GM21529 (cell line): Measurements from ENCODE around the gene DMAC2L.
"Not testable (repeated sequence)": the region's sequence is repeated elsewhere in the genome, so short reads cannot be mapped to it uniquely, and the experiment has no call there.

Source experiments
- ATAC-seq: cut with Tn5 transposase; IDR thresholded peaks from one replicate; pipeline ENCODE4 v1.9.1; 2021; ENCODE audit not compliant: unreplicated experiment

DMAC2L gene, protein sequence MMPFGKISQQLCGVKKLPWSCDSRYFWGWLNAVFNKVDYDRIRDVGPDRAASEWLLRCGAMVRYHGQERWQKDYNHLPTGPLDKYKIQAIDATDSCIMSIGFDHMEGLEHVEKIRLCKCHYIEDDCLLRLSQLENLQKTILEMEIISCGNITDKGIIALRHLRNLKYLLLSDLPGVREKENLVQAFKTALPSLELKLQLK

DNA sequence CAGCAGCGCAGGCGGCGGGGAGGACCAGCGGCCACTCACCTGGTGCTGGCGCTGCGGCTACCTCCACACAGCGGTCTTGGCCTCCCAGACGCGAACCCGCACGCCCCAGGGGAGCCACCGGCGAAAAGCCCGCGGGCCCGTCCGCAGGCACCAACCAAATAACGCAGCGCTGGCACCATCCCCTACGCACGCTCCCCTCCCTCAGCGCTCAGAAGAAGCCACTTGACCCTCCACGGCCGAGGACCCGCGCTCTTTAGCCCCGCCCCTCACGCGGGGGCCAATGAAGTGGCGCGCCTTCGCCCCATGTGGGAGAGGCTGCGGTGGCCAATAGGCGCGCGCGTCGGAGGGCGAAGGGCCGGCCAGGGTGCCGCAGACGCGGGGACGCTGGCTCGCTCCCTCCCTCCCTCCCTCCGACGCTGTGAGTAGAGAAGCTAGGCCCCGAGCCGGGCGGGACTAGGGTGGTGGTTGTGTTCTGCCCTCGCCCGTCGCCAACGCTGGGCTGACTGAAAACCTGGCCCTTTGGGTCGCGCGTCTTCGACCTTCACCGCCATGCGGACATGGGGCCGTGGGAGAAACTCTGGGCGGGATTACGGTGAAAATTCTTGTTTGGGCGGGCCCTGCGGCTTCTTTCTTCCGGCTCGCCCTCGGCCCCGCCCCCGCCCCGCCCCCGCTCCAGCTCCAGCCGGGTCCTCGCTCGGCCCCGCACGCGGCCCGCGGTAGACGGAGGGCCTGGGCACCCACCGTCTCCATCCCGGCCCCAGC, at the start of gene DMAC2L, which contains the start of gene L2HGDH:
DMAC2L (plus strand) TSS at position 353 of the 762 bp plus-strand sequence. CDS start 9,164 bp downstream, outside the sequence.
L2HGDH (minus strand) TSS at position 258 of the 762 bp plus-strand sequence; CDS start at position 179, 79 bp downstream.
- peak; percentile 91 for ATAC-seq

DNA sequence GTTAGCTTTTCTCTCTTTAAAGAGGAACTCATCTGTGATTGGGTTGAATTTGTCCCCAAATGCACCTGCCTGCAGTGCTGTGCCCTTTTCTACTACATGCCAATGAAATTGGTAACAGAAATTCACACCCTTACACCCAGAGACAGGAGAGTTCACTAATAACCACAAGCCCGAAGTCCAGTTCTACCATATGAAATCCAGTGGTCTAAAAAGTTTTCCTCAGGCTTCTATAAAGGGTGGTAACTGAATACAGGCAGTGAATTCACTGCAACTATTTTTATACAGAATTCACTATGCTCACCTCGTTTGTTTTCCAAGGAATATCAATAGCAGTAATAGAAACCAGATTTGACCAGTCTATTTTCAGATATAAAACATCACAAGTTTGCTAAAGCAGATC, 49.3 kb upstream of the DMAC2L start:
- no peak for ATAC-seq

DNA sequence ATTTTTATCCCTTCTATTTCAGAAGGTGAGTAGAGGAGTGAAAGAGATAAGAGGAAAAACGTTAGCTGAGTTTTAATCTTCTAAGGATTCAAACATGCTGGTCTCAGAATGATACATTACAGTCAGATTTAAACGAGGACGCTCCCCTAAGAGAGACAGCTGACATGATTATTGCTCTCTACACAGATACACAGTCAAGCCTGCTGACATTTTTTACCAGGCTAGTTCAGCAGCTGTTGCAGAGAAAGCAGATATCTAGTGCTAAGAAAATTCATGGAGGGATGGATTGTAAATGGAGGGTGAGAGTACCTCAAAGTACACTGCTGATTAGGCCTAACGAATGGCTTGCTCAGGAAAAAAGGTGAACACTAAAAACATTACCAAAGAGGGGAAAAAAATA, 48.8 kb upstream of the DMAC2L start:
- no peak for ATAC-seq

DNA sequence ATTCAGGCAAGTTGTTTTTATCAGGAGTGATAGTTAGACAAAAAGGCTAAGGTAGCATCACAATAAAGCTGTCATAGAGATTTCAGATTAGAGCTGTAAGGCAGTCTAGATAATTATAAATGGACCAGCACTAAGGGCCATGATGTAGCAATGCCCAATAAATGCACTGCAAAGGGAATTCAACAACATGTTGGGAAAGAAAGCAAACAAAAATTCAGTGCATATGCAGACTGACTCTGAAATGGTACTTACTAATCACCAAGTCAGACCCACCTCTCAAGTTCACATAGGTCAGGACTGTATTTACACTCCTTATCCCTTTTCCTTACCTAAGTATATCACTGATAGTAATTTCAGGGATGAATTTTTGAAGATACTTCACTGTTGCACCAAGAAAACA, 47.1 kb upstream of the DMAC2L start:
- no peak for ATAC-seq

DNA sequence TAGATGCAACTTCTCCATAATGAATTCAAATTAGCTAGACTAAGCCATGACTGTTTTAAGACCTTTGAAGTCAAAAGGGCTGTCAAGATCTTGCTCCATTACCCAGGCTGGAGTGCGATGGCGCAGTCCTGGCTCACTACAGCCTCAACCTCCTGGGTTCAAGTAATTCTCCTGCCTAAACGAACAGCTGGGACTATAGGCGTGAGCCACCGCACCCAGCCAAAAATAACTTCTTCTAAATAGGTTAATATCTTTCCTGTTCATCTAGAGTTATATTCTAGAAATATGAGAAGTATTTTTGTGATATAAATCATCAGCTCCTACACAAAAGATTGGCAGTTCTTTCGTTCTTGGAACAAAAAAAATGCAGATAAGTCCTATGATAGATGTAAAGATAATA, 41.2 kb upstream of the DMAC2L start:
- ATAC-seq, result no peak

DNA sequence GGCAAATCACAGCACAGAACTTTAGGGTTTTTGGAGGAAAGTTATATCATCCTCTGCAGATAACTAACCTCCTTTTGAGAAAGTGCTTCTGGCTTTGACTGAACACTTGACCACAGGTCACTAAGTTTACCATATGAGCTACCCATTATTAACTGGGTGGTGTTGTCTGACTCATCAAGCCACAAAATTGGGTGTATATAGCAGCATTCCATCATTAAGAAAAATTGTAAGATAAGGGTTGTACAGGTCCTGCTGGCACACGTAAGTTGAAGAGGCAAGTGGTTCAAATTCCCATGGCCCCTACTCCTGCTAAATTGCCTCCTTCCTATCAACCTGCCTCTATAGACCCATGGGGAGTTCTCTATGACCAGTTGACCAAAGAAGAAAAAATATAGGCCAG, 39.6 kb upstream of the DMAC2L start:
- no peak for ATAC-seq

DNA sequence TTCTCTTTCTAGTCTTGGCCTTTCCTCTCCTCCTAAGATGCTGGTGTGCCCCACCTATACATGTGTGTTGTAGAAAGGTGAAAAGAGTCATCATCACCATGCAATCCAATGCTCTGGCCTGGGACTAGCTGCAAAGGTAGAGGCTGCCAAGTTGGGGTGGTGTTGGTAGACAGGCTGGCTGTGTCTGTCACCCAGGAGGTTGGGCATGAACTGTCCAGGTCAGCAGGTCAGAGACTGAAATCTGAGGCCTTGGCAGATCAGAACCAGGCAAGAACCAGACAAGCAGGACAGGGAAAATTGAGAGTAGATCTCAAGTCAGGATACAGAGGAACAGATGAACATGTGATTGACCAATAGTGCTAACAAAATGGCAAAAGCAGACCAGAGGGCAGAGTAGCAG, 26.3 kb upstream of the DMAC2L start:
- no peak for ATAC-seq

DNA sequence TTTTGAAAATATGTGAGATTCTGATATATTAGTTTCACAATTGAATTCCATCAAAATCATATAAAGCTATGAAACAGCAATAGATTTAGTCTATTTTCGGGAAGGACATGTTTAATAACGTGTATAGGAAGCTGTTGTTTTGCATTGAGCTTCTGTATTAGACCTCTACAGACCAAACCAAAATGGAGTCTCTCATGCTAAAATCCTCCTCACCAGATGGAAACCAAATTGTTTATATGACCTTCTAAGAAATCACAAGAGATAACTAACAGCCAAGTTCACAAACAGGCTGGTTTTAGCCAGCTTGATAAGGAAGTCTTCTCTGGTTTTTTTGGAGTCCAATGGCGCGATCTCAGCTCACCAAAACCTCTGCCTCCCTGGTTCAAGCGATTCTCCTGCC, 24.0 kb upstream of the DMAC2L start:
- ATAC-seq, result no peak

DNA sequence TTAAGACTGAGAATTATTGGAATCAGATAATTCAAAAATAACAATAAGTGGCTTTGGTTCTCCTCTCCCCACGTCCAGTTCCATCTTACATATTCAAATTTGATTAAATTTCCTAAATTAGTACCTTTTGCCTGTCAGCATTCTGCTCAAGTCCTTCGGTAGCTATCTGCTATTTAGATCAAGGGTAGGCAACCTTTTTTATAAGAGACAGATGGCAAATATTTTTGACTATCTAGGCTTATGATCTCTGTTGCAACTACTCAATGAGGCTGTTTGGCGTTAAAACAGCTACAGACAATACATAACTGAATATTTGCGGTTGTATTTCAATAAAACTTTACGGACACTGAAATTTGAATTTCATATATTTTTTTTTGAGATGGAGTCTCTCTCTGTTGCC, 21.8 kb upstream of the DMAC2L start:
- ATAC-seq, result no peak

DNA sequence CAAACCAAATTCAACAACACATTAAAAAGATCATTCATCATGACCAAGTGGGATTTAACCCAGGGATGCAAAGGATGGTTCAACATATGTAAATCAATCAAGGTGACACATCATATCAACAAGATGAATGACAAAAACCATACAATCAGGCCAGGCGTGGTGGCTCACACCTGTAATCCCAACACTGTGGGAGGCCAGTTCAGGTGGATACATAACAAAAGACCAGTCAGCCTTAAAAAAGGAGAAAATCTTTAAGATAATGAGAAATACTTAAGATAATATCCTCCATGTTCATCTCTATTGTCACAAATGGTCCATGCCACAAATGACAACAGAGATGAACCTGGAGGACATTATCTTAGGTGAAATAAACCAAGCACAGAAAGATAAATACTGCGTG, 12.5 kb upstream of the DMAC2L start:
- ATAC-seq, result no peak

DNA sequence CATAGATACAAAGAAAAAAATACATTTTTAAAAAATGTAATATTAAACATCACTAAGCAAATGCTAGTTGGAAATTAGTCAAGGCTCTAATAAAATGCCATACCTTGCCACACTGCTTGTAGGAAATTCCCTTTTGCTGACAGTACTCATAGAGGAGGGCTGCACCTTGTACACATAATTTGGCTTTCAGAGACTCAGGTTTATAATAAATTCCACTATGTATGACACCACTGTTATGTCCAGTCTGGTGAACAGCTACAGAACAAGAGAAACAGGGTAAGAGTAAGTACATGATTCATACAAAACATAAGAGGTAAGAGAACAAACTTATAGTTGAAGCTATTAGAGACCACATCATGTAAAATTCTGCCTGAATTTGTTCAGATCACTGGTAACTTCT, 10.2 kb upstream of the DMAC2L start:
- ATAC-seq, result no peak

DNA sequence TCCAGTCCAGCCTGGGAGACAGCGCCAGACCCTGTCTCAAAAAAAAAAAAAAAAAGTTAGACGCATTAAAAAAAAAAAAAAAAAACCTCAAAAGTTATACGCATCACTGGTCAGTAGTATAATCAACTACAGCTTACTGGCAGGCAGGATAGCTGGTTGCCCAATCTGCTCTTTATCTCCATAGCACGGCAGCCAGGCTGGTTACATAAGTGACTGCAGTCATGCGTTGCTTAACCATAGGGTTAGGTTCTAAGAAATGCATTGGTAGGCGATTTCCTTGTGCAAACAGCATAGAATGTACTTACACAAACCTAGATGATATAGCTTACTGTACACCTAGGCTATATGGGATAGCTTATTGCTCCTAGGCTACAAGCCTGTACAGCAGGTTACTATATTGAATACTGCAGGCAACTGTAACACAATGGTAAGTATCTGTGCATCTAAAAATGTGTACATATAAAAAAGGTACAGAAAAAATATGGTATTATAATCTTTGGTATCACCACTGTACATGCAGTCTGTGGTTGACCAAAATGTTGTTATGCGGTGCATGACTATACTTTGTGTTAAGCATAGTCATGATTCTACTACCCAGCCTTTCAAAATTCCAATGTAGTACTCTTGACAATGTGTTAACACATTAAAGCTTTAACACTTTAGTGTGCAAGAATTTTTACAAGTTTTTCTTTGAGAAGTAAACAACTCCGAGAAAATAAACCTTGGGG, 8.2 kb upstream of the DMAC2L start:
- no peak for ATAC-seq

DNA sequence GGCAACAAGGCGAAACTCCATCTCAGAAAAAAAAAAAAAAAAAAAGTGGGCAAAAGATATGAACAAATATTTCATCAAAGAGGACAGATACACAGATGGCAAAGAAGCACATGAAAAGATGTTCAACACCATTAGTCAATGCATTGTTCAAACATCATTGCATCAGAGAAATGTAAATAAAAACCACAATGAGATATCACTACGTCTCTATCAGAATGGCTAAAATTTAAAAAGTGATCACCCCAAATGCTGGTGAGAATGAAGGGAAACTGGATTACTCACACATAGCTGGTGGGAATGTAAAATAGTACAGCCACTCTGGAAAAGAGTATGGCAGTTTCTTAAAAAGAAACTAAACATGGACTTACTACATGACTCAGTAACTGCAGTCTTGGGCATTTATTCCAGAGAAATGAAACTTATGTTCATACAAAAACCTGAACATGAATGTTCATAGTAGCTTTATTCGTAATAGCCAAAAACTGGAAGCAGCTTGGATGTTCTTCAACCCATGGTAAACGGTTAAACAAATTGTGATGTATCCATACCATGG, 3.7 kb upstream of the DMAC2L start:
- no peak for ATAC-seq

DNA sequence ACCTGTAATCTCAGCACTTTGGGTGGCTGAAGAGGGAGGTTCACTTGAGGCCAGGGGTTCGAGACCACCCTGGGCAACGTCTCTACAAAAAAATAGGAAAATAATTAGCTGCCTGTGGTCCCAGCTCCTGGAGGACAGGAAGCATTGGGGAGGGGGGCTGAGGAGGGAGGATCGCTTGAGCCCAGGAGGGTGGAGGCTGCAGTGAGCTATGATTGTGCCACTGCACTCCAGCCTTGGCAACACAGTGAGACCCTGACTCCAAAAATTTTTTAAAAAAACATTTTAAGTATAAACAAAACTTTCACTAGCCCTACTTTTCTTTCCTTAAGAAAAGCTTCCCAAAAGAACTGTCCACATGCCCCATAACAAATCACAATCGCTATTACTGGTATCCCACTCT, 1.7 kb upstream of the DMAC2L start:
- ATAC-seq, result no peak

DNA sequence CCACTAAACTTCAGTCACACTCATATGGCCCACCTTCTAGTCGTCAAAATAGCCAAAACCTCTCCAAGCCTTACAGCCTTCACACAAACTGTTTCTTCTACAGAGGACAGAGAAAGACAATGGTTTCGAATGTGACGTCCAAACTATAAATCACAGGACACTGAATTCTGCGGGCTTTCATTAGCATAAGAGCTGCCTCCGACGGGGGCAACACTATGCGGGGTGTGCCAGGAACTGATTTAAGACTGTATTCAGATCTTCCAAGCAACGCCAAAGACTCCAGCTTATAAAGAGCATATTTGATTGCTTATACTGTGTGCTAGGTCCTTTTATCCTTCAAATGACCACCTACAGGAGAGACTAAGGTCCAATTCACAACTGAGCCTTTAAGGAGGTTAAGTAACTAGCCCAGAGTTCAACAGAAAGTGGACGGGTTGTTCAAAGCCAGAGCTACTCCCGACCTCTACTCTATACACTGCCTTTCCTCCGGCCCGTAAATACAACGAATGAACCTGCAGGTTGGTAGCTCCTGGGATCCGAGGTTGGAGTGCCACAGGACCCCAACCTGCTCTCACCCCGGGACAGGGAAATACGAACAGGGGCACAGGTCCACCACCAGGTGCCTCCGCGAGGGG, 670 bp upstream of the DMAC2L start:
- ATAC-seq, result no peak

DNA sequence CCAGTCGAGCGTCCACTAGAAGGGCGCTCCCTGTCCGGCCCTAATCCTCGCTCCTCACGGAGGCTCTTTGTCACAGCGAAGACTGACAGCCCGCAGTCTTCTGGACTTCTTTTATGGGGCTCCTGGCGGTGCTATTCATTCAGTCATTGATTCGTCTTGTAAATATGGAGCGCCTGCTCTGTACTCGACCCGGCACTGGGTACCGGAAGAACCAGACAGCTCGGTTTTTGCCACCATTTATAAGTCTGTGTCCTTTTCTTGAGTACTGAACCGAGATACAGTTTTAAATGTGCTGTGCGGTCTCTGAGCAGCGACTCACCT, 570 bp downstream of the DMAC2L start:
- ATAC-seq, result peak; percentile 19

DNA sequence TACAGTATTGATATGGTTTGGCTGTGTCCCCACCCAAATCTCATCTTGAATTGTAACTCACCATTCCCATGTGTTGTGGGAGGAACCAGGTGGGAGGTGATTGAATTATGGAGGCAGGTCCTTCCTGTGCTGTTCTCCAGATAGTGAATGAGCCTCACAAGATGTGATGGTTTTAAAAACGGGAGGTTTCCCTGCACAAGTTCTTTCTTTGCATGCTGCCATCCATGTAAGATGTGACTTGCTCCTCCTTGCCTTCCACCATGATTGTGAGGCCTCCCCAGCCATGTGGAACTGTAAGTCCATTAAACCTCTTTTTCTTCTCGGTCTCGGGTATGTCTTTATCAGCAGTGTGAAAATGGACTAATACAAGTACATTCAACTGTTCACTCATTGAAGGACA, 2.0 kb downstream of the DMAC2L start:
- ATAC-seq, result not testable (repeated sequence)

DNA sequence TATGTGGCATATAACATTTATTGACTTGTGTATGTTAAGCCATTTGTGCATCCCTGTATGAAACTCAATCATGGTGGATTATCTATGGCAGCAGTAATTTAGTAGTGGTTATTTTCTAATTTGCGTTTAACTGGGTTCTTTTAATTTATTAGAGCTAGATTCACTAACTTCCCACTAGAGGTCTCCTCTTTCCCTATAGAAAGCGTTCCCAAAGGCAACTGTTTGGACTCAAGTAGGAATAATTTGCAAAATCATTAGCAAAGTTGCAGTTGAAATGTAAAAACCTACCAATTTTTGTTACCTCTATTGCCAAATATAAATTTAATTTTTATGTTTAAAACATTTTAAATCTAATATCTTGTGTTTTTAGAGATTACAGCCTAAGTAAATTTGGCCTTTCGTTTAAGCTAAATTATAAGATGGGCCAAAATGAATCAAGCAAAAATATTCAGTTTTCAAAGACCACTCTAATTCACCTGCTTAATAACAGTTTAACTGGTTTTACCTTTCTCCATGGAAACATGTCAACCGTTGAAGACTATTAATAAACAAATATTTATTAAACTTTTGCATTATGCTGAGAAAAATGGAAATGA, 6.0 kb downstream of the DMAC2L start:
- ATAC-seq, result no peak

DNA sequence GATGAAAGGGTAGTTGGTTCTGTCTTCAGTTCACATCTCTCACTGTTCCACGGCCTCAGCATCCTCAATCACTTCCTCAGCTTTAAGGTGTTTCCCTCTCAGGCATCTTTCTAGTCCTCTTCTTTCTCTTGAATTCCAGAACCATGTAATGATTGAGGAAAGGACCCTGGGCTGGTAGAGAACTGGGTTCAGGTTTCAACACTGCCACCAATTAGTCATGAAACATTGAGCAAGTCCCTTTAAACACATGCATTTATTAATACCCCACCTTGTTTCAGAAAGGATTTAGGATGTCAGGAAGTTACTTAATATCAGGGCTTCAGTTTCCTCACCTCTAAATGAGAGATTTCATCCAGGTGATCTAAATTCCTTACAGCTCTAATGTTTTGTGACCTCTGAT, 7.2 kb downstream of the DMAC2L start:
- ATAC-seq, result no peak

DNA sequence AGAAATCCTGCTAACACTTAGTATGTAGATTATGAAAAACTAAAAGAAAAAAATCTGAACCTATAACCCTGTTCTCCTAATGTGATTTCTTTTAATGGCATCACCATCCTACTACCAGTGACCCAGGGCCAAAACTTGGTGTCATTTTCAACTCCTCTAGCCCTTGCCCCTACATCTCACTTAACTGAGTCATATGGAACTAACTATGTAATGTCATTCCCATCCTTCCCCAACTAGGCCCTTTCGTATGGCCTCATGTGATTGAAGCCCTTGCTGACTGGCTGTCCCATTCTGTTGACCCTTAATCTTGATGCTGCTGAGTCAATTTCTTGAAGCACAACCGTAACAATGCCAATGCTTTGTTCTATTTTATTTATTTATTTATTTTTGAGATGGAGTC, 7.6 kb downstream of the DMAC2L start:
- ATAC-seq, result no peak

DNA sequence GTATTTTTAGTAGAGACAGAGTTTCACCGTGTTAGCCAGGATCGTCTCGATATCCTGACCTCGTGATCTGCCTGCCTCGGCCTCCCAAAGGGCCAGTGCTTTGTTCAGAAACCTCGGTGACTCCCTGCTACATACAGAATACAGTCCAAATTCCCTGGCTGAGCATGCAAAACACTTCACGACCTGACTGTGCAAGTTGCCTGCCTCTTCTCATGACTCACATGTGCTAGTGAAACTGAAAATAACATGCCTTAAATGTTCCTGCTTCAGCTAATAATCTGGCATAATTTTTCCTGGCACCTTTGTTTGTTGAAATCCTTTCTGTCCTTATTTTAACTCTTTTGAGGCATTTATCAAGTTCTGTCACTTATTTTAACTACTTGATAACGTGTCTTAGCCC, 8.2 kb downstream of the DMAC2L start:
- ATAC-seq, result peak; percentile 53
